A549 treated with RU486 at 1 μM for 4 hours (cell line): ENCODE data around the gene MCEE. TPM values are rescaled to one million over a fixed set of nuclear protein-coding genes. Genes with fewer than 3 reads are reported as not detected.

ENCODE experiments used
- total RNA-seq: library from RNA; stranded (reverse); fragments of 200-300 nt; extraction: Qiagen RNA extraction; gene quantifications from 5 replicates; pipeline ENCODE4 v1.2.3, GENCODE V29; 2022; ENCODE audit warnings: low read depth

MCEE gene
- 9.7 to 14.7 TPM (median 12.2 TPM) in 5 replicates for total RNA-seq

GRCh38 chr2:71130152-71130904, at the start of gene MCEE, which contains the start of gene MPHOSPH10:
Gene MCEE, minus strand, starts transcription at chr2:71130229. Its CDS starts 10 bp downstream, at chr2:71130219.
Gene MPHOSPH10, plus strand, starts transcription at chr2:71130634. Its CDS starts 32 bp downstream, at chr2:71130666.

GRCh38 chr2:71068218-71069035, 61.6 kb downstream of the MCEE start, which contains the start of gene NAGK:
Gene NAGK, plus strand, starts transcription at chr2:71068648. Its CDS starts 36 bp downstream, at chr2:71068684.

Other genes starting within 250 kb of the MCEE start
- gene VAX2, start 229.7 kb downstream of the MCEE start, total RNA-seq: 3.2 to 6.6 TPM (median 5.1 TPM) in 5 replicates
- gene ATP6V1B1, start 194.3 kb downstream of the MCEE start, total RNA-seq: 0.32 to 2.5 TPM (median 2.1 TPM) in 5 replicates
- gene ANKRD53, start 151.6 kb downstream of the MCEE start, total RNA-seq: not detected in 5 replicates
- gene TEX261, start 135.4 kb downstream of the MCEE start, total RNA-seq: 73.1 to 84.6 TPM (median 83.3 TPM) in 5 replicates
- 52.3 to 77.0 TPM (median 76.0 TPM) in 5 replicates for gene NAGK, start 61.6 kb downstream of the MCEE start, total RNA-seq
- 29.9 to 52.6 TPM (median 42.2 TPM) in 5 replicates for gene MPHOSPH10, start 405 bp upstream of the MCEE start, total RNA-seq
- gene PAIP2B, start 96.9 kb upstream of the MCEE start, total RNA-seq: 0.22 to 0.32 TPM (median 0.25 TPM) in 5 replicates
- gene ZNF638, start 201.6 kb upstream of the MCEE start, total RNA-seq: 62.1 to 79.5 TPM (median 65.9 TPM) in 5 replicates